Ovary (tissue), 9 donors: Measurements from ENCODE around the gene LAPTM5. TPM values are rescaled to one million over a fixed set of nuclear protein-coding genes. Genes with fewer than 3 reads are reported as not detected.

Experiments
- DNase-seq, 5 donors: peaks; one replicate each; pipeline ENCODE4 v3.0.0-alpha.2; 2019 to 2020
- H3K27ac ChIP-seq, 2 donors: fragments of 200-600 bp; one replicate each; pipeline versions ENCODE4 v1.5.1 to v1.8.0; 2019 to 2022
- H3K27me3 ChIP-seq: fragments of 200-600 bp; one replicate; pipeline ENCODE4 v1.8.0; 2022
- H3K36me3 ChIP-seq: fragments of 200-600 bp; sonication (generic); one replicate; pipeline ENCODE4 v1.5.1; 2019
- H3K4me1 ChIP-seq: one replicate; pipeline ENCODE4 v1.8.1; 2013; ENCODE audit warnings: mild to moderate bottlenecking, moderate library complexity; ENCODE audit not compliant: insufficient read depth
- H3K4me3 ChIP-seq: fragments of 200-600 bp; sonication (generic); one replicate; pipeline ENCODE4 v1.5.1; 2017
- H3K9me3 ChIP-seq, 2 donors: fragments of 200-600 bp in 1 of 2; sonication (generic) in 1 of 2; one replicate each; pipeline versions ENCODE4 v1.5.1 to v1.8.1; 2013 to 2019; ENCODE audit warnings: mild to moderate bottlenecking in 1 of 2, moderate library complexity in 1 of 2
- EP300 ChIP-seq: sonication (generic); formaldehyde crosslinking; IDR thresholded peaks from one replicate; pipeline ENCODE4 v1.6.1; 2017; ENCODE audit warnings: antibody characterized with exemption
- POLR2A ChIP-seq: fragments of 450-650 bp; IDR thresholded peaks from one replicate; pipeline ENCODE4 v1.6.1; 2017; ENCODE audit warnings: antibody characterized with exemption, mild to moderate bottlenecking, moderate library complexity
- WGBS, 3 donors: extraction: QIAGEN DNeasy Blood & Tissue Kit in 1 of 3; methylation state at CpG; one replicate each; pipeline versions ENCODE4 v1.1.5 to v1.1.7; 2013 to 2017; 5-methylcytosine and 5-hydroxymethylcytosine counted together
- intact Hi-C, 4 donors: fragments of 100-400 bp; cut with DNase I; formaldehyde crosslinking; loops; one replicate each; pipeline versions ENCODE4 v1.11.0 to v1.15.1; 2022 to 2023
- polyA plus RNA-seq, 2 donors: library from polyadenylated mRNA; stranded (reverse); fragments of 200-250 nt in 1 of 2; fragments of 350-450 nt in 1 of 2; fragmentation: Illumina TruSeq in 1 of 2; extraction: RNeasy Lipid Tissue Mini Kit (QIAGEN cat#74804) in 1 of 2; gene quantifications; one replicate each; pipeline ENCODE4 v1.2.3, GENCODE V29; 2013 to 2014
- total RNA-seq, 7 donors: library from RNA; depleted of rRNA in 2 of 7; stranded (reverse); fragments of >200 nt in 2 of 7; fragmentation: NEBNext Ultra II Directional in 3 of 7; extraction: Animal tissue kit (Norgen Biotek cat#: 25700) in 3 of 7; gene quantifications; one replicate each; pipeline versions ENCODE4 v1.1.0 to v1.2.4, GENCODE V29; 2016 to 2023
- TF ChIP-seq, protein P1 (sequence below), 3 donors: fragments of 450-650 bp in 2 of 3; fragments of 200-600 bp in 1 of 3; IDR thresholded peaks; one replicate each; pipeline versions ENCODE4 v1.5.1 to v1.8.0; 2016 to 2022; ENCODE audit warnings: antibody characterized with exemption in 3 of 3, mild to moderate bottlenecking in 1 of 3
- donor health status: DM: no; HTN: no; CAD: no; lungs with moderate emphysema.
- donor health status: DM: no; HTN: no; CAD: no.
- donor health status: Bipolar disorder and iron deficiency.
- donor health status: DM: yes; HTN: yes; CAD: no.
- donor health status: DM: no; HTN: no; CAD: no.
- donor health status: DM: yes; HTN: yes; CAD: no.

The LAPTM5 gene
- total and polyA plus RNA-seq, 9 donors, result 15.3 to 103 (median 20.3) TPM

DNA sequence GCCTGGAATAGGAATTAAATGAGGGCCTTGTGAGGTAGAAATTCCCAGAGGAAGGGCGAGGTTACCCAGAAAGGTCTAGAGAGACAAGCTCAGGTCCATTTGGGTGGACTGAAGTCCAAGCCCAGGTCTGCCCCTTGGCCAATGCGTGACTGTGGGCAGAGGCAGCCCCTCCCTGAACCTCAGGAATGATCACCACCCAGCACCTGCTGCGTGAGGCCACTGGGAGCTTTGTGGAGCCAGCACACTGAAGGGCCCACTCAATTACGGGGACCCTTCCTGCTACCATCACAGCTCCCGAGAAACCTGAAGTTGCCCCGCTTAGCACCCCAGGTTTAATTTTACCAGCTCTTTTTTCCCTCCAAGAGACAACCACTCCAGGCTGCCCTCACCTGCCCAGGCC, 27.7 kb downstream of the LAPTM5 start:
- Histone ChIP-seq H3K27me3 (no peaks in the 10 kb centered on the region), H3K9me3 (no peaks in the 10 kb centered on the region), H3K27ac (no peak overlapping the region), H3K36me3 (no peaks in the 10 kb centered on the region), H3K4me1 (peaks cover 4% of the 10 kb centered on the region), H3K4me3 (no peak overlapping the region)
- 91 to 99% (median 93%) methylated on average over 6 of the region's 6 CpGs for WGBS, 3 donors
- DNase-seq, result no peak
- no peak for TF ChIP-seq EP300
- TF ChIP-seq POLR2A, result no peak
- TF ChIP-seq, protein P1, sequence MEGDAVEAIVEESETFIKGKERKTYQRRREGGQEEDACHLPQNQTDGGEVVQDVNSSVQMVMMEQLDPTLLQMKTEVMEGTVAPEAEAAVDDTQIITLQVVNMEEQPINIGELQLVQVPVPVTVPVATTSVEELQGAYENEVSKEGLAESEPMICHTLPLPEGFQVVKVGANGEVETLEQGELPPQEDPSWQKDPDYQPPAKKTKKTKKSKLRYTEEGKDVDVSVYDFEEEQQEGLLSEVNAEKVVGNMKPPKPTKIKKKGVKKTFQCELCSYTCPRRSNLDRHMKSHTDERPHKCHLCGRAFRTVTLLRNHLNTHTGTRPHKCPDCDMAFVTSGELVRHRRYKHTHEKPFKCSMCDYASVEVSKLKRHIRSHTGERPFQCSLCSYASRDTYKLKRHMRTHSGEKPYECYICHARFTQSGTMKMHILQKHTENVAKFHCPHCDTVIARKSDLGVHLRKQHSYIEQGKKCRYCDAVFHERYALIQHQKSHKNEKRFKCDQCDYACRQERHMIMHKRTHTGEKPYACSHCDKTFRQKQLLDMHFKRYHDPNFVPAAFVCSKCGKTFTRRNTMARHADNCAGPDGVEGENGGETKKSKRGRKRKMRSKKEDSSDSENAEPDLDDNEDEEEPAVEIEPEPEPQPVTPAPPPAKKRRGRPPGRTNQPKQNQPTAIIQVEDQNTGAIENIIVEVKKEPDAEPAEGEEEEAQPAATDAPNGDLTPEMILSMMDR (IDR thresholded peaks at IDR 0.05), result no peak
- intact Hi-C loops, result loop anchor here in 2 of 4 donors (10.0 kb wide), 2 partner anchors 45 to 185 kb away; no protein-coding TSS in a partner anchor

DNA sequence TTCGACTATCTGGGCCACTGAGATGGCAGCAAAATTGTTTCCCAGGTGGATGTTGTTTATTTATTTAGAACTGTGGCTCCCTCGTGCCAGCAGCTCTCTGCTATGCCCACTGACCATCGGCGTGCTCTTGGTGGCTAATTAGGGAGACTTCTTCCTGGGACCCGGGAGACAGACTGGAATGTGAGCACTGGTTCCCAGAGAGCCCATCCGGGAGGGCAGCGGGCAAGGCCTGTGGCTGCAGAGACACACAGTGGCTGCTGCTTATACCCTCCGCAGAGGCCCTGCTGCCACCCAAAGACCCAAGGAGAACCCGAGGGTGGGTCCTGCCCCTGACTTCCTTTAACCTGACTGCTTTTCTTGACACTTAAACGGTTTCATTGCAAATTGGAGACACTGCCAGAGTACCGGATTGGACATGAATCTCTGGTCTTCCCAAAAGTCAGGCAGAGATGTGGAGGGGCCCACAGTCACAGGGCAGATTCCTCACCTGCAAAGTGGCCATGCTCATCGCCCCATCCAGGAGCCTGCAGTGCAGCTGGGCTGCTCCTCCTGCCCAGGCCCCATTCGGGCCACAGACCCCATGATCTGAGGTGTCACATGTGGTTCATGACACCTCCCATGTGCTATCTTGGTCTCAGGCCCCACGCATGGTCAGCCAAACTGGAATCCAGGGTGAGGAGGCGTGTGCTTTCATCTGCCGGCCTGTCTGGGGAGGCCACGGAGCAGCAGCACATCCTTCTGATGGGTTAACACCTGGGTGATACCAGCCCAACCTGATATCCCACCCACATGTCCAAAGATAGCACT, 28.5 kb downstream of the LAPTM5 start:
- no peak for TF ChIP-seq POLR2A
- TF ChIP-seq EP300, result no peak
- TF ChIP-seq, protein P1 (IDR thresholded peaks at IDR 0.05), result no peak
- whole genome bisulfite sequencing, 3 donors, result 67 to 76% (median 69%) methylated on average over 17 of the region's 17 CpGs
- no peak for DNase-seq
- no peaks in the 10 kb centered on the region for H3K9me3 ChIP-seq
- no peaks in the 10 kb centered on the region for H3K36me3 ChIP-seq
- H3K4me3 ChIP-seq, result no peak overlapping the region
- peaks cover 4% of the 10 kb centered on the region for H3K4me1 ChIP-seq
- no peak overlapping the region for H3K27ac ChIP-seq
- intact Hi-C loops, result loop anchor here in 2 of 4 donors (10.0 kb wide), 2 partner anchors 46 to 186 kb away; no protein-coding TSS in a partner anchor
- H3K27me3 ChIP-seq, result no peaks in the 10 kb centered on the region

DNA sequence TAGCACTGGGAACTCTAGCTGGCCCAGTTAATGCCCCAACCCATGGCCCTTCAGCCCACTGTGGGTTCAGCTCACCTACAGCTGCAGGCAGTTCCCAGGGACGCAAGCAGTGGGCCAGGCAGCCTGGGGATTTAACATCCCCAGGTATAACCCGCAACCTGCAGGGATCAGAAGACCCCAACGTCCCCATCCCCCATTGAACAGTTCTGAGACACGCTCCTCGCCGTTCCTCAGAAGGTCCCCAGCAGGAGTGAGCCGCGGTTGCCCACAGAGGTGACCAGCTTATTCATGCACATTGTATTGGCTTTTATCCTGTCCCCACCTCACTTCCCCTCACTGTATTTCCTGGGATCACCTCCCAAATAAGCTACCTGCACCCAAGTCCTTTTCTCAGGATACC, 29.2 kb downstream of the LAPTM5 start:
- intact Hi-C loops, result loop anchor here in 2 of 4 donors (10.0 kb wide), 2 partner anchors 46 to 186 kb away; no protein-coding TSS in a partner anchor
- no peak for DNase-seq
- no peak overlapping the region for H3K4me3 ChIP-seq
- H3K27me3 ChIP-seq, result no peaks in the 10 kb centered on the region
- TF ChIP-seq, protein P1 (IDR thresholded peaks at IDR 0.05), result no peak
- TF ChIP-seq EP300, result no peak
- TF ChIP-seq POLR2A, result no peak
- H3K4me1 ChIP-seq, result peaks cover 4% of the 10 kb centered on the region
- H3K27ac ChIP-seq, result no peak overlapping the region
- H3K36me3 ChIP-seq, result no peaks in the 10 kb centered on the region
- 75 to 87% (median 76%) methylated on average over 8 of the region's 8 CpGs for WGBS, 3 donors
- no peaks in the 10 kb centered on the region for H3K9me3 ChIP-seq

DNA sequence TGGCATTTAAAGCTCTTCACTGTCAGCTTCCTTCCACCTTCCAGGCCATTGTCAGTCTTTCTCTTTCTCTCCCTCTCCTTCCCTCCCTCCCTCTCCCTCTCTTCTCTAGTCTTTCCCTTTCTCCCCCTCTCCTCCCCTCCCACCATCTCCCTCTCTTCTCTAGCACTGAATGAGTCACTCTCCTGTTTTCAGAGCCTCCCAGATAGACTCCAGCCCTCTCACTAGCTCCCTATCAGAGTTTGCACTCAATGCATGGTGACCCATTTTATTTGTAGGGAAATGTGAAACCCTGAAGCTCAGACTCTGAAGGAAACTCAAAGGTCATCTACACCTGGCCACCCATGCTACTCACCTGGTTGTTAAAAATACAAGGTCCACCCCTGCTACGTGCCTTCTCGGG, 29.8 kb downstream of the LAPTM5 start:
- no peaks in the 10 kb centered on the region for H3K27me3 ChIP-seq
- TF ChIP-seq, protein P1 (IDR thresholded peaks at IDR 0.05), result no peak
- TF ChIP-seq POLR2A, result no peak
- TF ChIP-seq EP300, result no peak
- H3K36me3 ChIP-seq, result no peaks in the 10 kb centered on the region
- intact Hi-C loops, result loop anchor here in 2 of 4 donors (10.0 kb wide), 2 partner anchors 47 to 187 kb away; no protein-coding TSS in a partner anchor
- DNase-seq, result no peak
- no peak overlapping the region for H3K4me3 ChIP-seq
- H3K4me1 ChIP-seq, result peaks cover 4% of the 10 kb centered on the region
- no peak overlapping the region for H3K27ac ChIP-seq
- WGBS, 3 donors, result 91 to 96% (median 92%) methylated on average over 2 of the region's 2 CpGs
- no peaks in the 10 kb centered on the region for H3K9me3 ChIP-seq
